ENCODE results near the gene DUSP9.

DUSP9 gene

DNA sequence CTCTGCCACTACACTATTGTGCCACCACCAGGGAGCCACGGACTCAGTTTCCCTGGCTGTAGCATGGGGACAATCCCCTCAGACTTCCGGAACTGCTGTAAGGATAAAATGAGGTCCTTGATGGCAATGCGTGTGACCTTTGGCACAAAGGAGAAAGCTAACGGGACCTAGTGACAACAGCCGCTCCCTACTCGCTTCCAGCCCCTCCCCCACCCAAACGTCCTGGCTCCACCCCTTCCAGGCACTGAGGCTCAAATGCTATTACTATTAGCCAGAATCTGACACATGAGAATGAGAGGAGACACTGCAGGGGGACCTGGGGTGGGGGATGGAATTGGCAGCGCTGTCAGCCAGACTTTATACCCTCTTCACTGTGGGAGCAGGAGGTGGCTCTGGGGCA, 5.4 kb upstream of the DUSP9 start:
- H3K27ac ChIP-seq = no peak overlapping the region
- no peak overlapping the region for H3K4me3 ChIP-seq
- TF ChIP-seq, protein P1, sequence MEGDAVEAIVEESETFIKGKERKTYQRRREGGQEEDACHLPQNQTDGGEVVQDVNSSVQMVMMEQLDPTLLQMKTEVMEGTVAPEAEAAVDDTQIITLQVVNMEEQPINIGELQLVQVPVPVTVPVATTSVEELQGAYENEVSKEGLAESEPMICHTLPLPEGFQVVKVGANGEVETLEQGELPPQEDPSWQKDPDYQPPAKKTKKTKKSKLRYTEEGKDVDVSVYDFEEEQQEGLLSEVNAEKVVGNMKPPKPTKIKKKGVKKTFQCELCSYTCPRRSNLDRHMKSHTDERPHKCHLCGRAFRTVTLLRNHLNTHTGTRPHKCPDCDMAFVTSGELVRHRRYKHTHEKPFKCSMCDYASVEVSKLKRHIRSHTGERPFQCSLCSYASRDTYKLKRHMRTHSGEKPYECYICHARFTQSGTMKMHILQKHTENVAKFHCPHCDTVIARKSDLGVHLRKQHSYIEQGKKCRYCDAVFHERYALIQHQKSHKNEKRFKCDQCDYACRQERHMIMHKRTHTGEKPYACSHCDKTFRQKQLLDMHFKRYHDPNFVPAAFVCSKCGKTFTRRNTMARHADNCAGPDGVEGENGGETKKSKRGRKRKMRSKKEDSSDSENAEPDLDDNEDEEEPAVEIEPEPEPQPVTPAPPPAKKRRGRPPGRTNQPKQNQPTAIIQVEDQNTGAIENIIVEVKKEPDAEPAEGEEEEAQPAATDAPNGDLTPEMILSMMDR (IDR thresholded peaks at IDR 0.05) = no peak
- no peak for DNase-seq (ENCODE audit: low spot score)

DNA sequence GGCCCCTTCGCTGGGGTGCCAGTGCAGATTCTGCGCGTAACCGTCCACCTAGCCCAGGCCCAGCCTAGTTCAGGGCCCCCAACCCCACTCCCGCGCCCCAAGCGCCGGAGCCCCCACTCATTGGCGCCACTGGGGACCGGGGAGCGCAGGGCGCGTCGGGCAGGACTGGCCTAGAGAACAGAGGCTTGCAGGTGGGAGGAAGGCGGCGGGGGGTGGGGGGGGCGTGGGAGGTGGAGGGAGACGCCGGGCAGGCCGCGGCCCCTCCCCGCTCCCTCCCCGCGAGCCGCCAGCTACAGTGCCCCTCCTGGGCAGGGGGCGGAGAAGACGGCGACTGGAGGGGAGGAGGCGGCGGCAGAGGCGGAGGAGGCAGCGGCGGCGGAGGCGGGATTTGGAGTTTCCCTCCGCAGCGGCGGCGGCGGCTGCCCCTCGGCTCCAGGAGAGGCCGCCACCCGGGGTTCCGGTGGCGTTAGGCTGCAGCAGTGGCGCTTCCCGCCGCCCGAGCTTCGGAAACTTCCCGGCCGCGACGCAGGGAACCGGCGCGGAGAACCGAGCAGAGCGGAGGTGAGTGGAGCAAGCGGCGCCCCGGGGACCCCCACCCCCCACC, 4.8 kb upstream of the DUSP9 start:
- Histone ChIP-seq H3K4me3 (peak overlapping the region; percentile 58), H3K27ac (no peak overlapping the region)
- DNase-seq (ENCODE audit: low spot score) = no peak
- TF ChIP-seq, protein P1 (IDR thresholded peaks at IDR 0.05) = no peak

DNA sequence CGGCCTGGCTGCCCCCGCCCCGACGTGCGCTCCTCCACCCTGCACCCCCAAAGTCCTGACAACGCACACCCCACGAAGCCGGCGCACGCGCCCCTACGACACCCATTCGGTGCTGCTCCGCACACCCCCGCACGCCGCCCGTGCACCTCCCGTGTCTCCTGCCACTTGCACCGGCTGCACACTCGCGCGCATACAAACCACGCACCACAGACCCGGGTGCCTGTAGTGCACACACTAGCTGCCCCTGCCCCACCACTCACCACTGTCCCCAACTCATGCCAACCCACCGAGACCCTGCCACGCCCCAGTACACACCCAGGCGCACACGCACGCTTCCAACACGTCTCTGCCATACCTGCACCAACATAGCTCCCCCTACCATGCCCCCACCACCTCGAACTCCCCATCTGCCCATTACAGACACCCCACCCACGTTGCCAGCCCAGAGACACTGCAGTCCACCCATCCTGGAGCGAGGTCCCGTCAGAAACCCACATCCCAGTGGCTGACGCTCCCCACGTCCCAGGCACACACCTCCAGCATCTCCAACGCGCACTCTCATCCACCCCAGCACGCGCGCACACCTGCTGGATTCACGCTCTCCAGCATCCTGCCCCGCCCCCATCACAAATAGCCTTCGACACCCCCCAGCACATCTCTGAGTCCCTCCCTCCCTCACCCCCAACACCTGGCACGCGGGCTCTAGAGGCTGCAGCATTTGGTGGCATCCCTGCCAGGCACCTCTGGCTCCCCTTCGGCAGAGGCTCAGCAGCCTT, 4.2 kb upstream of the DUSP9 start:
- no peak for DNase-seq (ENCODE audit: low spot score)
- no peak overlapping the region for H3K27ac ChIP-seq
- TF ChIP-seq, protein P1 (IDR thresholded peaks at IDR 0.05) = no peak
- peak overlapping the region; percentile 58 for H3K4me3 ChIP-seq

DNA sequence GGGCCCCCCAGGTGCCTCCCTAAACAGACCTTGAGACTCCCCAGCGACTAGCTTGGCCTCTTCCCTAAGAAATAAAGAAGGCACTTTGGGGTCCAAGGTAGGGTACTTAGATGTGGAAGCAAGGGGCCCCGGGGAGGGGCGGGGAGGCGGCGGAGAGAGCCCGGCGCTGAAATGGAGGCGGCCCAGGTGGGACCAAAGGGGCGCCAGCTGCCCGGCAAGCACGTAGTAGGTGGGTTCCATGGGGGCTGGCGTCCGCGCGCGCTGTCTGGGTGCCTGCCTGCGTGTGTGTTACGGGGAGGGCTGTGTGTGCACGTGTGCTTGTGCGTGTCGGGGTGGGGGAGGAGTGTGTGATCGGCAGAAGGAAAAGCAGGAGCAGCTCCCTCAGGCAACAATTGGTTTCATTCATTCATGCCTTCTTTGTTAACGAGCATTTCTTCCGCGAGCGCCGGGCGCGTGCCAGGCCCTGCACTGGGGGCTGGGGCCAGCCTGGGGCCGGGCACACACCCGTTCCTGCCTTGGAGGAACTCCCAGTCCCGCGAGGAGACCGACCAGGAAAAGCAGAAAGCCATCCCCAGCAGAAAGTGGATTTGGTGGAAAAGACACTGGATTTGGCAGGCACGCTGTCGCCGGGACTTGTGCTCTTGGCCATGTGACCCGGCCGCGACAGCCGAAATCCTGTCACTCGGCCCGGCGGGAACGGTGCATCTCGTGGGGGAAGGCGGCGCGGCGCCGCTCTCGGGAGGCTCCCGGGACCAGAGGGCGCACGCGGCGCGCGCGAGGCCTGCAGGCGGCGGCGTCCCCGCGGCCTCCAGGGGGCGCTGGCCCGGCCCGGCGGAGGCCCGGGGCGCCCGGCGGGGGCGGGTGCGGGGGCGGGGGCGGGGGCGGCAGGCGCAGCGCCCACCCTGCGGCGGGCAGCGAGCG, 3.3 kb upstream of the DUSP9 start:
- TF ChIP-seq, protein P1 (IDR thresholded peaks at IDR 0.05) = no peak
- peak overlapping the region; percentile 51 for H3K4me3 ChIP-seq
- no peak for DNase-seq (ENCODE audit: low spot score)

DNA sequence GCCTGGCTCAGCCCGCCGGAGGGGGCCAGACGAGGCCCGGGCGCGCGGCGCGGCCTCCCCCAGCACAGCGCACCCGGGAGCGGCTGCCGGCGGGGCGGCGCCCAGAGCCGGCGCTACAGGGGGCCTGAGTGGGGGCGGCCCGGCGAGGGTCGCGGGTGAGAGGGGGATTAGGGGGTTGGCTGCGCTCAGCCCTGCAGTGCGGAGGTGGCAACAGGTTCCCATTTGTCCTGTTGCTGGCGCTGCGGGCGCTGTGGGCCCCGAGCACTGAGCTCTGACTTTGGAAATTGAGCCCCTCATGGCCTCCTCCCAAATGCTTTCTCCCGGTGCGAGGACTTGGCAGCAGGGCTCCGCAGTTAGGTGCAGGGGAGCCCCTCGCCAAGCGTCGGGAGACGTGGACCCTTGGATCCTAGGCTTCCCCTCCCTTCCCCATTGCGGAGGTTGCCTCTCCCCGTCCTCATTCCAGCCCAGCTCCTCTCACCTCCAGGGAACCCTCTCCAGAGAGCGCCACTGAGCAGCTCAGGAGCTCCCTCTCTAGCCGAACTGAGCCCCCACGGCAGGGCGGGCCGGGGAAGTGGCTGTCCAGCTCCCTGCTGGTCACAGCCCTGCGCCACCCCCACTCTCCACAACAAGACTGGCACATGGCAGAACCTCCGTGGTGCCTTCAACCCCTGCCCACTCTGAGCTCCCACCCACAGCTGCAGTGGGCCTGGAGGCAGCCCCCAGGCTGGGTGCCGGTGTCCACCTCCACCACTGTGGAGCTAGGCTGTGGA, 2.5 kb upstream of the DUSP9 start:
- no peak overlapping the region for H3K27ac ChIP-seq
- peak overlapping the region; percentile 51 for H3K4me3 ChIP-seq
- no peak for DNase-seq (ENCODE audit: low spot score)
- TF ChIP-seq, protein P1 (IDR thresholded peaks at IDR 0.05) = no peak

More for the DNA sequence above, 3.3 kb upstream of the DUSP9 start:
- H3K27ac ChIP-seq = no peak overlapping the region

DNA sequence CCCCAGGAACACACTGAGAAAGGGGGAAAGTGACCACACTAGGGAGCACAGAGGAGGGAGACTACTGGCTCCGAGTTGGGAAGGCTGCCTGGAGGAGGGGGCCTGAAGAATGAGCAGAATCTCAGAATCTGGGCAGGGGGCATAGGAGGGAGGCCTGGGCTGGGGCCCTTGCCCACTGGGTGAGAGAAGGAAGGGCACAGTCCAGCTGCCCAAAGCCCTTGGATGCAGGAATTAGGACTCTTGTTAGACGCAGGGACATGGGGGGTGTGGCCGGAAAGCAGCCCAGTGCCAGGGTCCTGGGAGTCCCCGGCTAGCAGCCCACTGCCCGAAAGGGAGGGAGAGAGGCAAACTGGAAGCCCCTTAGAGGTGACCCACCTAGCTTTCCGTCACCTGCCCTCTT, 1.9 kb upstream of the DUSP9 start:
- no peak overlapping the region for H3K27ac ChIP-seq
- no peak overlapping the region for H3K4me3 ChIP-seq
- no peak for DNase-seq (ENCODE audit: low spot score)
- TF ChIP-seq, protein P1 (IDR thresholded peaks at IDR 0.05) = no peak

Measured in coronary artery (tissue), 2 donors.